BLaER1 (cell line): ENCODE data around the gene RNASE8.
"Not testable (repeated sequence)": the region's sequence is repeated elsewhere in the genome, so short reads cannot be mapped to it uniquely, and the experiment has no call there.

Experiments
- H3K27ac ChIP-seq: shearing (Covaris generic); formaldehyde crosslinking; 2 replicates; pipeline ENCODE4 v1.8.1; 2022
- H3K27me3 ChIP-seq: shearing (Covaris generic); formaldehyde crosslinking; 2 replicates; pipeline ENCODE4 v1.8.1; 2022
- H3K36me3 ChIP-seq: shearing (Covaris generic); formaldehyde crosslinking; 2 replicates; pipeline ENCODE4 v1.8.1; 2022
- H3K4me1 ChIP-seq: shearing (Covaris generic); formaldehyde crosslinking; 2 replicates; pipeline ENCODE4 v1.8.1; 2022
- H3K4me2 ChIP-seq: shearing (Covaris generic); formaldehyde crosslinking; 2 replicates; pipeline ENCODE4 v1.8.1; 2022
- H3K4me3 ChIP-seq: shearing (Covaris generic); formaldehyde crosslinking; 2 replicates; pipeline ENCODE4 v1.8.1; 2022
- H3K9ac ChIP-seq: shearing (Covaris generic); formaldehyde crosslinking; 2 replicates; pipeline ENCODE4 v1.8.1; 2022
- H3K9me3 ChIP-seq: shearing (Covaris generic); formaldehyde crosslinking; 2 replicates; pipeline ENCODE4 v1.8.1; 2022
- H4K20me1 ChIP-seq: shearing (Covaris generic); formaldehyde crosslinking; 2 replicates; pipeline ENCODE4 v1.8.1; 2022
- Cebpa-rat ChIP-seq: shearing (Covaris generic); IDR thresholded peaks from 2 replicates; pipeline ENCODE4 v1.8.1; 2022

RNASE8 gene, protein sequence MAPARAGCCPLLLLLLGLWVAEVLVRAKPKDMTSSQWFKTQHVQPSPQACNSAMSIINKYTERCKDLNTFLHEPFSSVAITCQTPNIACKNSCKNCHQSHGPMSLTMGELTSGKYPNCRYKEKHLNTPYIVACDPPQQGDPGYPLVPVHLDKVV

GRCh38 chr14:21057803-21058675, at the start of gene RNASE8:
Gene RNASE8, plus strand, starts transcription at chr14:21057822. Its CDS starts 71 bp downstream, at chr14:21057893.
- H3K9me3 ChIP-seq, result no peaks in the 10 kb centered on the region
- peaks cover 11% of the 10 kb centered on the region for H3K4me1 ChIP-seq
- no peak for TF ChIP-seq Cebpa-rat
- no peak within 1 kb of the TSS for H3K4me2 ChIP-seq
- H3K27me3 ChIP-seq, result no peaks in the 10 kb centered on the region
- no peaks in the 10 kb centered on the region for H4K20me1 ChIP-seq
- no peak within 1 kb of the TSS for H3K27ac ChIP-seq
- no peak within 1 kb of the TSS for H3K4me3 ChIP-seq
- no peak within 1 kb of the TSS for H3K9ac ChIP-seq
- no peaks in the 10 kb centered on the region for H3K36me3 ChIP-seq

DNA sequence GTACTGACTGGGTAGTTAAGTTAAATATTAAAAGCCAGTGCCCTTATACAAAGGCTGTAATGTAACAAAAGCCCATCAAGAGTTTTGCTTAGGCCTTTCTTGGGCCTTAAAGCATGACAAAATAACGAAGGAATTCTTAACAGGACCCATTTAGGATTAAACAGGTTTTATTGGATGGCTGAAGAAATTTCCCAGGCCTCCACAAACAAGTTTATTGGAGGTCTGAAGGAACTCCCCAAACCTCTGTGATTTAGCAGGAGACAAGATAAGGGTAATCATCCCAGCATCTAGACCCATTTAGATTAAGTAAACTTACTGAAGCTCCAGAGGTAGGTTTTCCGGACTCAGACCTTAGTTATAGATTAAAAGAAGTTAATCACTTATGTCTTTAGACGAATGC, 47.9 kb upstream of the RNASE8 start:
- H4K20me1 ChIP-seq, H3K9me3 ChIP-seq, H3K27me3 ChIP-seq, H3K36me3 ChIP-seq, H3K4me3 ChIP-seq, H3K9ac ChIP-seq, H3K4me2 ChIP-seq, H3K27ac ChIP-seq, H3K4me1 ChIP-seq: not testable (repeated sequence)

DNA sequence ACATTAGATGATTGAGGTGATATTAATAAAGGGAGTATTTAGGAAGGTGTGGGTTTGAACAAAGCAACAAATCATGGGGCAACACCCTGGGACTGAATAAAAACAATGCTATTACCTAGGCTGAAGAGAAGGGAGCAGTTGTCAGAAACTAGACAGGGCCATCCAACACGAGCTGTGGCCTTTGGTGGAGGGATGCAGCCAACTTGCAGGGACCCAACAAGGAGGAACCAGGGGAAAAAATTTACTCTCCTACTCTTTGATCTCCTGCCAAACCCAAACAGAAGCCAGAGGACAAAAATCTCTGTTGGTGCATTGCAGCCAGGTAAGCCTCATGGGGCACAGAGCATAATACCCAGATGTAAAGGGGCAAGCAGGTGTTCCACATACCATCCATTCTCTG, 46.5 kb upstream of the RNASE8 start:
- Histone ChIP-seq H3K9me3 (no peaks in the 10 kb centered on the region), H3K4me1 (no peaks in the 10 kb centered on the region), H3K36me3 (no peaks in the 10 kb centered on the region), H3K27me3 (no peaks in the 10 kb centered on the region), H4K20me1 (no peaks in the 10 kb centered on the region), H3K4me2 (no peak overlapping the region), H3K4me3 (no peak overlapping the region), H3K9ac (no peak overlapping the region), H3K27ac (no peak overlapping the region)
- TF ChIP-seq Cebpa-rat, result no peak

GRCh38 chr14:21014761-21015190, 42.8 kb upstream of the RNASE8 start:
- Histone ChIP-seq H3K27me3 (no peaks in the 10 kb centered on the region), H3K9me3 (no peaks in the 10 kb centered on the region), H4K20me1 (no peaks in the 10 kb centered on the region), H3K36me3 (peaks cover 26% of the 10 kb centered on the region), H3K27ac (no peak overlapping the region), H3K9ac (no peak overlapping the region), H3K4me2 (no peak overlapping the region), H3K4me1 (no peaks in the 10 kb centered on the region), H3K4me3 (no peak overlapping the region)
- no peak for TF ChIP-seq Cebpa-rat

DNA sequence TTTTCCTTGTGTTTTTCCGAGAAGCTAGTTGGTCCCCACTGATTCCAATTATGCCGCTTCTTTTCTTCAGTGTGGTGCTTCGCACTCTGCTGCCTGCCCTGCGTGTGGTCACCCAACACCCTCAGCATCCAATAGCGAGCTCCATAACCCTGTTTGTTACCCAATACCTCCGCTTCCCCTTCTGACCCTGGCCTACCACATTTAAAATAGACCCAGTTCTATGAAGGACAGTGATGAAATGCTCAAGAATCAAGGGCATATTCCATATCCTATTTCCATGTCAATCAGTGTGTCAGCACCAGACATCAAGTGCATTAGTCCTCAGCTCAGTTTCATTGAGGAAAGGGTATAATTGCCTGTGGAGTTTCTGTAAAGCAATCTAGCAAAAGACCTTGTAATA, 42.3 kb upstream of the RNASE8 start:
- Histone ChIP-seq H3K9ac (no peak overlapping the region), H3K36me3 (peaks cover 26% of the 10 kb centered on the region), H3K4me1 (no peaks in the 10 kb centered on the region), H4K20me1 (no peaks in the 10 kb centered on the region), H3K4me2 (no peak overlapping the region), H3K4me3 (no peak overlapping the region), H3K27ac (no peak overlapping the region), H3K27me3 (no peaks in the 10 kb centered on the region), H3K9me3 (no peaks in the 10 kb centered on the region)
- no peak for TF ChIP-seq Cebpa-rat

- no peak for TF ChIP-seq Cebpa-rat
- Histone ChIP-seq H3K4me1 (no peaks in the 10 kb centered on the region), H3K27me3 (no peaks in the 10 kb centered on the region)
These were observed 41.0 kb upstream of the RNASE8 start for GRCh38 chr14:21016413-21017190.

GRCh38 chr14:21017528-21018245, 39.9 kb upstream of the RNASE8 start:
- no peaks in the 10 kb centered on the region for H4K20me1 ChIP-seq
- H3K4me1 ChIP-seq, result no peaks in the 10 kb centered on the region
- H3K9ac ChIP-seq, result no peak overlapping the region
- peaks cover 32% of the 10 kb centered on the region for H3K36me3 ChIP-seq
- no peaks in the 10 kb centered on the region for H3K9me3 ChIP-seq
- H3K4me3 ChIP-seq, result no peak overlapping the region
- no peaks in the 10 kb centered on the region for H3K27me3 ChIP-seq
- no peak for TF ChIP-seq Cebpa-rat
- no peak overlapping the region for H3K4me2 ChIP-seq
- H3K27ac ChIP-seq, result no peak overlapping the region

More at GRCh38 chr14:21016413-21017190, 41.0 kb upstream of the RNASE8 start:
- no peak overlapping the region for H3K4me2 ChIP-seq
- no peaks in the 10 kb centered on the region for H3K9me3 ChIP-seq
- H3K36me3 ChIP-seq, result peaks cover 32% of the 10 kb centered on the region
- no peak overlapping the region for H3K4me3 ChIP-seq
- H3K27ac ChIP-seq, result no peak overlapping the region
- no peaks in the 10 kb centered on the region for H4K20me1 ChIP-seq
- no peak overlapping the region for H3K9ac ChIP-seq

GRCh38 chr14:21018286-21018685, 39.3 kb upstream of the RNASE8 start:
- Histone ChIP-seq H3K9me3 (no peaks in the 10 kb centered on the region), H3K27ac (no peak overlapping the region), H3K4me1 (peaks cover 3% of the 10 kb centered on the region), H4K20me1 (no peaks in the 10 kb centered on the region), H3K27me3 (no peaks in the 10 kb centered on the region), H3K9ac (no peak overlapping the region), H3K4me3 (no peak overlapping the region), H3K4me2 (no peak overlapping the region), H3K36me3 (peaks cover 32% of the 10 kb centered on the region)
- no peak for TF ChIP-seq Cebpa-rat

DNA sequence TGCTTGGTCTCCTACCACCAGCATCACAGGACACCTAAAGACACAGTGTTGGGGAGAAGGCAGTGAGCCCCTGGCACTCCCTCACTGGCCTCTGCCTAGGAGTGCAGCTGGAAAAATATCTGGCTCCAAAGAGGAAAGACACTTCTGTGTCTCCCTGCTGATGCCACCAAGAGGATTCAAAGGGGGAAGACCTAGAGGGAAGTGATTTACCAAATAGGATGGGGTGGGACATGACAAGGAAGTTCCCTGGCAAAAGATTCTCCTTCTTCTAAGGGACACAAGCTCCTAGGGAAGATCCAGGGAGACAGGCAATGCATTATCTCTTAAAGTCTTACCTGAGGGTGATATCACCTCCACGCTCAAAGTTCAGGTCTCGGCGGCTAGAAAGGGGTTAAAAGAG, 38.8 kb upstream of the RNASE8 start:
- H3K36me3 ChIP-seq, result peaks cover 32% of the 10 kb centered on the region
- H3K4me1 ChIP-seq, result peaks cover 8% of the 10 kb centered on the region
- H3K4me3 ChIP-seq, result no peak overlapping the region
- no peak for TF ChIP-seq Cebpa-rat
- H4K20me1 ChIP-seq, result no peaks in the 10 kb centered on the region
- H3K27ac ChIP-seq, result no peak overlapping the region
- H3K27me3 ChIP-seq, result no peaks in the 10 kb centered on the region
- H3K4me2 ChIP-seq, result no peak overlapping the region
- H3K9ac ChIP-seq, result no peak overlapping the region
- no peaks in the 10 kb centered on the region for H3K9me3 ChIP-seq
